Mesenchymal stem cell (in vitro differentiated cells and primary cell): ENCODE results near the gene ABTB2.

Experiments
- DNase-seq: peaks from one replicate; pipeline ENCODE4 v3.0.0-alpha.2; 2013
- H2AFZ ChIP-seq: one replicate; pipeline ENCODE4 v1.6.1; 2013; ENCODE audit warnings: low read depth, mild to moderate bottlenecking, control low read depth, inconsistent platforms, low read length, moderate library complexity
- H2AK5ac ChIP-seq: 2 replicates; pipeline ENCODE4 v1.6.1; 2013; ENCODE audit warnings: low read length, moderate library complexity, mild to moderate bottlenecking, inconsistent platforms; ENCODE audit not compliant: severe bottlenecking
- H2BK120ac ChIP-seq: one replicate; pipeline ENCODE4 v1.6.1; 2013; ENCODE audit warnings: low read depth, mild to moderate bottlenecking, inconsistent platforms, low read length, moderate library complexity
- H2BK12ac ChIP-seq, 2 experiments: one replicate each; pipeline ENCODE4 v1.6.1; 2013; ENCODE audit warnings: inconsistent platforms in 2 of 2, low read length in 2 of 2, mild to moderate bottlenecking in 2 of 2, moderate library complexity in 2 of 2, control low read depth in 1 of 2
- H2BK15ac ChIP-seq: one replicate; pipeline ENCODE4 v1.6.1; 2013; ENCODE audit warnings: mild to moderate bottlenecking, low read depth, inconsistent platforms; ENCODE audit not compliant: poor library complexity, severe bottlenecking
- H2BK5ac ChIP-seq: 2 replicates; pipeline ENCODE4 v1.6.1; 2013; ENCODE audit warnings: low read depth, mild to moderate bottlenecking, low read length, control low read depth, inconsistent platforms; ENCODE audit not compliant: poor library complexity, severe bottlenecking
- H3K14ac ChIP-seq, 2 experiments: one replicate each; pipeline ENCODE4 v1.6.1; 2013; ENCODE audit warnings: inconsistent platforms in 2 of 2, low read length in 2 of 2, control low read depth in 1 of 2, mild to moderate bottlenecking in 1 of 2, moderate library complexity in 1 of 2
- H3K18ac ChIP-seq, 2 experiments: one replicate each; pipeline ENCODE4 v1.6.1; 2013; ENCODE audit warnings: inconsistent platforms in 2 of 2, low read length in 2 of 2, control low read depth in 1 of 2, low read depth in 1 of 2, mild to moderate bottlenecking in 1 of 2
- H3K23ac ChIP-seq, 2 experiments: one replicate each; pipeline ENCODE4 v1.6.1; 2013; ENCODE audit warnings: inconsistent platforms in 2 of 2, low read length in 2 of 2, mild to moderate bottlenecking in 2 of 2, moderate library complexity in 2 of 2, control low read depth in 1 of 2
- H3K27ac ChIP-seq: 2 replicates; pipeline ENCODE4 v1.5.1; 2013; ENCODE audit warnings: mild to moderate bottlenecking, moderate library complexity, low read length, control low read depth, inconsistent platforms; ENCODE audit not compliant: poor library complexity, severe bottlenecking
- H3K27me3 ChIP-seq, 2 experiments: 2 replicates each; pipeline versions ENCODE4 v1.6.1 to v1.7.0; 2013; ENCODE audit warnings: low read length in 2 of 2, mild to moderate bottlenecking in 2 of 2, moderate library complexity in 2 of 2, control low read depth in 1 of 2, inconsistent platforms in 1 of 2; ENCODE audit not compliant: control insufficient read depth in 1 of 2, insufficient read depth in 1 of 2
- H3K36me3 ChIP-seq, 2 experiments: 2 replicates each; pipeline versions ENCODE4 v1.6.1 to v1.7.0; 2013; ENCODE audit warnings: low read length in 2 of 2, control low read depth in 1 of 2, inconsistent platforms in 1 of 2, low read depth in 1 of 2, mild to moderate bottlenecking in 1 of 2; ENCODE audit not compliant: insufficient read depth in 2 of 2, control insufficient read depth in 1 of 2
- H3K4ac ChIP-seq, 2 experiments: one replicate each; pipeline ENCODE4 v1.6.1; 2013; ENCODE audit warnings: inconsistent platforms in 2 of 2, low read length in 2 of 2, mild to moderate bottlenecking in 2 of 2, moderate library complexity in 2 of 2, control low read depth in 1 of 2, low read depth in 1 of 2
- H3K4me1 ChIP-seq: 2 replicates; pipeline ENCODE4 v1.6.1; 2013; ENCODE audit warnings: low read depth, low read length, control low read depth; ENCODE audit not compliant: control insufficient read depth, insufficient read depth
- H3K4me2 ChIP-seq: 2 replicates; pipeline ENCODE4 v1.6.1; 2013; ENCODE audit warnings: low read length, mild to moderate bottlenecking, inconsistent platforms; ENCODE audit not compliant: poor library complexity, severe bottlenecking
- H3K4me3 ChIP-seq, 2 experiments: 2 replicates each; pipeline versions ENCODE4 v1.5.1 to v1.7.0; 2013; ENCODE audit warnings: low read length in 2 of 2, mild to moderate bottlenecking in 2 of 2, control low read depth in 1 of 2, low read depth in 1 of 2; ENCODE audit not compliant: insufficient read depth in 1 of 2
- H3K79me1 ChIP-seq: replicated peaks from 2 replicates; pipeline ENCODE4 v1.6.1; 2013; ENCODE audit warnings: mild to moderate bottlenecking, control low read depth, low read length, inconsistent platforms; ENCODE audit not compliant: poor library complexity, severe bottlenecking
- H3K9ac ChIP-seq: 2 replicates; pipeline ENCODE4 v1.7.0; 2013; ENCODE audit warnings: mild to moderate bottlenecking, low read length, moderate library complexity
- H3K9me3 ChIP-seq: 2 replicates; pipeline ENCODE4 v1.7.0; 2013; ENCODE audit warnings: mild to moderate bottlenecking, low read length; ENCODE audit not compliant: control insufficient read depth
- H4K8ac ChIP-seq: one replicate; pipeline ENCODE4 v1.6.1; 2013; ENCODE audit warnings: inconsistent platforms, mild to moderate bottlenecking, low read length, moderate library complexity
- H4K91ac ChIP-seq: one replicate; pipeline ENCODE4 v1.6.1; 2013; ENCODE audit warnings: mild to moderate bottlenecking, low read length, inconsistent platforms
- WGBS: methylation state at CpG from one replicate; pipeline ENCODE4 v1.1.7; 2013; ENCODE audit warnings: mixed read lengths; 5-methylcytosine and 5-hydroxymethylcytosine counted together

ABTB2 gene

DNA sequence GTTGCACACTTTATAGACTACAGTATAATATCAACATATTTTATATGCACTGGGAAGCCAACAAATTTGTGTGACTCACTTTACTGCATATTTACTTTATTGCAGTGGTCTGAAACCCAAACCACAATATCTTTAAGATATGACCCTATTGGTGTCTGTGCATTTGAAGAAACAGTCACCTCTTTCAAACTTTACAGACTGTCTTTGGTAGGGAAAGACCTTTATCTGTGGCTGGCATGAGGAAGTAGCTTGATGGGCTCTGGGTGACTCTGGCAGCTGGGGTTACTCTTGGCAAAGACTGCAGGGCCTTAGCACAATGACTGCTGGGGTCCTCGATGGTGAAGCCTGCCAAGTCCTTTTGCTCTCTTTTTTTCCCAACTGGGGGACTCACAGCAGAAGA lies 21.3 kb upstream of the ABTB2 start:
- H2BK15ac ChIP-seq: no peak overlapping the region

DNA sequence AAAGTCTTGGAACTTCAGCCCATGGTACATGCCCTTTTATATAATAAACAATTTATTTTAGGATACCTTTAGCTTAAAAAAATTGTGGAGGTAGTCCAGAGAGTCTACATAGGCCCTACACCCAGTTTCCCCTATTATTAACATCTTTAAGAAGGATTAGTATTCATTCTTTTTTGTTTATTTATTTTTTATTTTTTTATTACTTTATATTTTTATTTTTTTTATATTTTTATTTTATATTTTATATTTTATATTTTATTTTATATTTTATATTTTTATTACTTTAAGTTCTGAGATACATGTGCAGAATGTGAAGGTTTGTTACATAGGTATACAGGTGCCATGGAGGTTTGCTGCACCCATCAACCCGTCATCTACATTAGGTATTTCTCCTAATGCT lies 15.9 kb upstream of the ABTB2 start:
- no peak overlapping the region for H2BK5ac ChIP-seq
- H2AFZ ChIP-seq: no peak overlapping the region
- no peak overlapping the region for H3K14ac ChIP-seq
- H3K4ac ChIP-seq: no peak overlapping the region
- no peak for DNase-seq
- H2BK12ac ChIP-seq: no peak overlapping the region
- H3K18ac ChIP-seq: no peak overlapping the region
- no peak overlapping the region for H2BK15ac ChIP-seq
- no peak overlapping the region for H4K91ac ChIP-seq
- no peak overlapping the region for H3K9ac ChIP-seq
- no peak overlapping the region for H3K4me3 ChIP-seq
- H2BK120ac ChIP-seq: no peak overlapping the region
- no peaks in the 10 kb centered on the region for H3K36me3 ChIP-seq
- no peak overlapping the region for H3K23ac ChIP-seq
- H3K79me1 ChIP-seq: no peaks in the 10 kb centered on the region
- no peaks in the 10 kb centered on the region for H3K27me3 ChIP-seq
- no peak overlapping the region for H3K27ac ChIP-seq
- no peaks in the 10 kb centered on the region for H3K4me1 ChIP-seq
- no peak overlapping the region for H4K8ac ChIP-seq
- no peak overlapping the region for H3K4me2 ChIP-seq
- WGBS: no CpG with 5 or more reads among the region's 1 CpG
- H2AK5ac ChIP-seq: no peak overlapping the region
- peaks cover 42% of the 10 kb centered on the region for H3K9me3 ChIP-seq

More for the DNA sequence above, 21.3 kb upstream of the ABTB2 start:
- no peak overlapping the region for H2BK5ac ChIP-seq
- no peak overlapping the region for H2BK120ac ChIP-seq
- H3K4ac ChIP-seq: no peak overlapping the region
- H3K27me3 ChIP-seq: no peaks in the 10 kb centered on the region
- H2AFZ ChIP-seq: no peak overlapping the region
- no peak overlapping the region for H3K27ac ChIP-seq
- no peak overlapping the region for H2BK12ac ChIP-seq
- no peaks in the 10 kb centered on the region for H3K36me3 ChIP-seq
- WGBS: 83% methylated on average over 1 of the region's 1 CpG
- H3K9me3 ChIP-seq: peaks cover 43% of the 10 kb centered on the region
- DNase-seq: no peak
- H3K4me2 ChIP-seq: no peak overlapping the region
- no peak overlapping the region for H4K91ac ChIP-seq
- H3K9ac ChIP-seq: no peak overlapping the region
- H2AK5ac ChIP-seq: no peak overlapping the region
- no peak overlapping the region for H3K18ac ChIP-seq
- no peaks in the 10 kb centered on the region for H3K4me1 ChIP-seq
- no peak overlapping the region for H3K4me3 ChIP-seq
- no peaks in the 10 kb centered on the region for H3K79me1 ChIP-seq
- H3K23ac ChIP-seq: no peak overlapping the region
- no peak overlapping the region for H3K14ac ChIP-seq
- H4K8ac ChIP-seq: no peak overlapping the region

- 96% methylated on average over 2 of the region's 2 CpGs for WGBS
- H3K4me1 ChIP-seq: no peaks in the 10 kb centered on the region
- no peak overlapping the region for H3K4me3 ChIP-seq
- no peak overlapping the region for H2BK15ac ChIP-seq
- H3K27me3 ChIP-seq: peaks cover 0 to 4% of the 10 kb centered on the region in 2 experiments
- no peak overlapping the region for H4K91ac ChIP-seq
- H3K9me3 ChIP-seq: peaks cover 3% of the 10 kb centered on the region
- H3K18ac ChIP-seq: no peak overlapping the region
- H2BK12ac ChIP-seq: no peak overlapping the region
- no peak overlapping the region for H2BK5ac ChIP-seq
- no peak overlapping the region for H3K4me2 ChIP-seq
- H2AFZ ChIP-seq: no peak overlapping the region
- H3K14ac ChIP-seq: no peak overlapping the region
- no peak overlapping the region for H3K27ac ChIP-seq
- H2AK5ac ChIP-seq: no peak overlapping the region
- H3K79me1 ChIP-seq: no peaks in the 10 kb centered on the region
- H3K23ac ChIP-seq: no peak overlapping the region
- no peak overlapping the region for H3K9ac ChIP-seq
- no peak overlapping the region for H3K4ac ChIP-seq
- H2BK120ac ChIP-seq: no peak overlapping the region
- no peak overlapping the region for H4K8ac ChIP-seq
- H3K36me3 ChIP-seq: no peaks in the 10 kb centered on the region
- no peak for DNase-seq
Measured at GRCh38 chr11:34366522-34366921, 8.7 kb upstream of the ABTB2 start.

DNA sequence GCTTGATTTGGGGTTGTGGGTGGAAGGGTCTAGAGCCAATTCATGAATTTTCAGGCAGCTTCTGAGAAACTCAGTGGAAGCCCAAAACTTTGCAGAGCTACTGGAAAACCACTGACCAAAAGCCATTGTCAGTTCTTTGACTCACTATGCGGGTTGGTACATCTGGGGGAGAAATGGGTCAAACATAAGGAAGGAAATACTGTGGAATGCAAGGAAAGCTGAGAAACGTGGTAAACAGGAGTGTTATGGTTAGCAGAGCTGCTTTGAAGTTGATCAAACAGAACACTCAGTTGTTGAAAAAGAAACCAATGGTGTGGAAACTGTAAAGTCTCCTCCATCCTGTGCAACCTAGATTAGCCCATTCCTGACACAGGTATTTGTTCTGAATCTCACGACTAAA lies 6.3 kb upstream of the ABTB2 start:
- Histone ChIP-seq H3K9ac (no peak overlapping the region), H2BK12ac (no peak overlapping the region), H3K4me3 (no peak overlapping the region), H4K91ac (no peak overlapping the region), H2AK5ac (no peak overlapping the region), H3K9me3 (no peaks in the 10 kb centered on the region), H2AFZ (no peak overlapping the region), H2BK15ac (no peak overlapping the region), H4K8ac (no peak overlapping the region), H3K23ac (no peak overlapping the region), H3K27me3 (peaks cover 0 to 4% of the 10 kb centered on the region in 2 experiments), H2BK120ac (no peak overlapping the region), H3K79me1 (no peaks in the 10 kb centered on the region), H2BK5ac (no peak overlapping the region), H3K4me1 (no peaks in the 10 kb centered on the region), H3K18ac (no peak overlapping the region), H3K4me2 (no peak overlapping the region), H3K14ac (no peak overlapping the region), H3K27ac (no peak overlapping the region), H3K4ac (no peak overlapping the region), H3K36me3 (no peaks in the 10 kb centered on the region)
- DNase-seq: no peak
- 44% methylated on average over 2 of the region's 3 CpGs for WGBS
